ENCODE results near the gene SLC10A4. TPM values are rescaled to one million over a fixed set of nuclear protein-coding genes. Genes with fewer than 3 reads are reported as not detected.

SLC10A4 gene
- total RNA-seq, 2 donors from 2014 or later, result not detected

GRCh38 chr4:48478273-48478672 lies 4.9 kb upstream of the SLC10A4 start:
- H3K36me3 ChIP-seq, result no peaks in the 10 kb centered on the region
- TF ChIP-seq, protein P1, sequence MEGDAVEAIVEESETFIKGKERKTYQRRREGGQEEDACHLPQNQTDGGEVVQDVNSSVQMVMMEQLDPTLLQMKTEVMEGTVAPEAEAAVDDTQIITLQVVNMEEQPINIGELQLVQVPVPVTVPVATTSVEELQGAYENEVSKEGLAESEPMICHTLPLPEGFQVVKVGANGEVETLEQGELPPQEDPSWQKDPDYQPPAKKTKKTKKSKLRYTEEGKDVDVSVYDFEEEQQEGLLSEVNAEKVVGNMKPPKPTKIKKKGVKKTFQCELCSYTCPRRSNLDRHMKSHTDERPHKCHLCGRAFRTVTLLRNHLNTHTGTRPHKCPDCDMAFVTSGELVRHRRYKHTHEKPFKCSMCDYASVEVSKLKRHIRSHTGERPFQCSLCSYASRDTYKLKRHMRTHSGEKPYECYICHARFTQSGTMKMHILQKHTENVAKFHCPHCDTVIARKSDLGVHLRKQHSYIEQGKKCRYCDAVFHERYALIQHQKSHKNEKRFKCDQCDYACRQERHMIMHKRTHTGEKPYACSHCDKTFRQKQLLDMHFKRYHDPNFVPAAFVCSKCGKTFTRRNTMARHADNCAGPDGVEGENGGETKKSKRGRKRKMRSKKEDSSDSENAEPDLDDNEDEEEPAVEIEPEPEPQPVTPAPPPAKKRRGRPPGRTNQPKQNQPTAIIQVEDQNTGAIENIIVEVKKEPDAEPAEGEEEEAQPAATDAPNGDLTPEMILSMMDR (IDR thresholded peaks at IDR 0.05), result no peak
- no peak overlapping the region for H3K27ac ChIP-seq
- no peak overlapping the region for H3K4me3 ChIP-seq
- peaks cover under 1 to 5% of the 10 kb centered on the region in 2 donors for H3K27me3 ChIP-seq
- no peaks in the 10 kb centered on the region for H3K4me1 ChIP-seq
- no peaks in the 10 kb centered on the region for H3K9me3 ChIP-seq
- DNase-seq (ENCODE audit: low spot score), result no peak

- peaks cover 0 to 8% of the 10 kb centered on the region in 2 donors for H3K4me1 ChIP-seq
- TF ChIP-seq, protein P1 (IDR thresholded peaks at IDR 0.05), result no peak
- no peaks in the 10 kb centered on the region for H3K36me3 ChIP-seq
- no peak overlapping the region for H3K4me3 ChIP-seq
- H3K9me3 ChIP-seq, result no peaks in the 10 kb centered on the region
- no peak for DNase-seq (ENCODE audit: low spot score)
- no peak overlapping the region for H3K27ac ChIP-seq
- H3K27me3 ChIP-seq, result peaks cover 12 to 18% of the 10 kb centered on the region in 2 donors
Observed at GRCh38 chr4:48481581-48481980, 1.6 kb upstream of the SLC10A4 start.

DNA sequence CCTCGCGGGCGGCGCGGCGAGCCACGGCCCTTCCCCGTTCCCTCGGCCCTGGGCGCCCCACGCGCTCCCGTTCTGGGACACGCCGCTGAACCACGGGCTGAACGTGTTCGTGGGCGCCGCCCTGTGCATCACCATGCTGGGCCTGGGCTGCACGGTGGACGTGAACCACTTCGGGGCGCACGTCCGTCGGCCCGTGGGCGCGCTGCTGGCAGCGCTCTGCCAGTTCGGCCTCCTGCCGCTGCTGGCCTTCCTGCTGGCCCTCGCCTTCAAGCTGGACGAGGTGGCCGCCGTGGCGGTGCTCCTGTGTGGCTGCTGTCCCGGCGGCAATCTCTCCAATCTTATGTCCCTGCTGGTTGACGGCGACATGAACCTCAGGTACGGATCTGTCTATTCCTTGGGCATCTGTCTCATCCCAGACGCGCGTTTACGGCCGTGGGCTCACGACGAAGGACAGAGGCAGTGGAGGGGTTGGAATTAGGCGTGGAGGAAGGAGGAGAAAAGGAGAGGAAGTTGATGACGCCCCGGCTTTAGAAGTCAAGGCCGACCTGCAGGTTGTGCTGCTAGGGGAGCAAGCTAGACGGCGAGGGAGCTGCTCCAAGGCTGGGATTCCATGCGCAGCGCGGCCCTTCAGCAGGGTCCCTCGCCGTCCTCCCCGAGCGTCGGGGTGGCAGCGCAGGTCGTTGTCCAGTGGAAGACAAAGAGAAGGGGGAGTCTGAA lies 792 bp downstream of the SLC10A4 start:
- peaks cover 0 to 8% of the 10 kb centered on the region in 2 donors for H3K4me1 ChIP-seq
- peaks cover 12 to 18% of the 10 kb centered on the region in 2 donors for H3K27me3 ChIP-seq
- H3K9me3 ChIP-seq, result no peaks in the 10 kb centered on the region
- TF ChIP-seq, protein P1 (IDR thresholded peaks at IDR 0.05), result no peak
- no peak for DNase-seq (ENCODE audit: low spot score)
- no peaks in the 10 kb centered on the region for H3K36me3 ChIP-seq
- peak overlapping the region in 1 of 2 donors; percentile 47 for H3K4me3 ChIP-seq
- no peak overlapping the region for H3K27ac ChIP-seq

DNA sequence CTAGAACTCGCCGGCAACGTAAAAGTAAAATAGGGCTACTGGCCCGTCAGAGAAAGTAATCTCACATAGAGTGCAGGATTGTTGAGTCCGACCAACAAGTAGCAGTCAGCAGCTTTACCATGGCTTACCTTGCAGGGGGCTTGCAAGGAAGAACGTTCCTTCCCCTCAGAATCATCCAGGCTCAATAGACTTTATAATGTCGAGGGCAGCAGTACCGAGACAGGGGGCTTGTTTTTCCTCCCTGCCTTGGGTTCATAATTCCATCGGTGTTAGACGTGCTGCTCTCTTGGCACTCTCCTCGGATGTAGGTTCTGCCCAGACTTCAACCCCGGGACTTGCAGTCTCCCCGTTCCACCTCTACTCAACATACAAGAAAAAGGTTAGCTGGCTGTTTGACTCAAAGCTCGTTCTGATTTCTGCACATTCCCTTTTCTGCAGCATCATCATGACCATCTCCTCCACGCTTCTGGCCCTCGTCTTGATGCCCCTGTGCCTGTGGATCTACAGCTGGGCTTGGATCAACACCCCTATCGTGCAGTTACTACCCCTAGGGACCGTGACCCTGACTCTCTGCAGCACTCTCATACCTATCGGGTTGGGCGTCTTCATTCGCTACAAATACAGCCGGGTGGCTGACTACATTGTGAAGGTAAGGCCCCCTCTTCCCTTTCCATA lies 1.5 kb downstream of the SLC10A4 start:
- Histone ChIP-seq H3K4me3 (no peak overlapping the region), H3K27ac (no peak overlapping the region), H3K4me1 (peaks cover 0 to 10% of the 10 kb centered on the region in 2 donors), H3K36me3 (no peaks in the 10 kb centered on the region), H3K27me3 (peaks cover 12 to 18% of the 10 kb centered on the region in 2 donors), H3K9me3 (no peaks in the 10 kb centered on the region)
- TF ChIP-seq, protein P1 (IDR thresholded peaks at IDR 0.05), result no peak
- DNase-seq (ENCODE audit: low spot score), result no peak

DNA sequence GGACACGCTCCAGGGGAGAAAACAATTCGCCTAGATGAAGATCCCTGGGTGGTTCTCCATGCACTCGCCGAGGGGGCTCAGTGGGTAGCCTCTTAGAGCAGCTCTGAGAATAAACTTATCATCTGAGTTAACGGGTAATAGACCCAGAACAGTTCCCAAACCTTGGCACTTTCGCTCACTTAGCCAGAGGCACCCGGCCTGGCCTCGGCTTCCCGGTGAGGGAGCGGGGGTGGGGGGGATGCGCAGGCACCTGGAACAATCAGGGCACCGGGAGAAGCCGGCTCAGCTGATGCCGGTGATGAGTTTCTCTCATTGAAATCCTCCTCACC lies 6.5 kb downstream of the SLC10A4 start:
- TF ChIP-seq, protein P1 (IDR thresholded peaks at IDR 0.05), result no peak
- no peaks in the 10 kb centered on the region for H3K36me3 ChIP-seq
- no peak for DNase-seq (ENCODE audit: low spot score)
- peaks cover 3 to 12% of the 10 kb centered on the region in 2 donors for H3K27me3 ChIP-seq
- no peaks in the 10 kb centered on the region for H3K9me3 ChIP-seq
- peak overlapping the region; percentile 14 to 48 for H3K4me3 ChIP-seq
- H3K4me1 ChIP-seq, result peaks cover 0 to 13% of the 10 kb centered on the region in 2 donors
- no peak overlapping the region for H3K27ac ChIP-seq
